Muscle of arm (tissue), 12 donors: ENCODE measurements around the gene PICALM. TPM values are rescaled to one million over a fixed set of nuclear protein-coding genes. Genes with fewer than 3 reads are reported as not detected.
A peak's percentile ranks its signal among the peaks of the same experiment; 100 is the strongest.
"Not testable (repeated sequence)": the region's sequence is repeated elsewhere in the genome, so short reads cannot be mapped to it uniquely, and the experiment has no call there.

Experiments used
- DNase-seq: peaks from one replicate; pipeline ENCODE4 v3.0.0-alpha.2; 2013
- polyA plus RNA-seq, 12 donors: library from polyadenylated mRNA; unstranded; fragments of 120-200 nt; gene quantifications; one replicate each; pipeline ENCODE4 v1.2.1, GENCODE V29; 2013; ENCODE audit not compliant: insufficient read length in 12 of 12

The PICALM gene
- polyA plus RNA-seq, 12 donors: 110 to 183 (median 133) TPM; not detected in 1

DNA sequence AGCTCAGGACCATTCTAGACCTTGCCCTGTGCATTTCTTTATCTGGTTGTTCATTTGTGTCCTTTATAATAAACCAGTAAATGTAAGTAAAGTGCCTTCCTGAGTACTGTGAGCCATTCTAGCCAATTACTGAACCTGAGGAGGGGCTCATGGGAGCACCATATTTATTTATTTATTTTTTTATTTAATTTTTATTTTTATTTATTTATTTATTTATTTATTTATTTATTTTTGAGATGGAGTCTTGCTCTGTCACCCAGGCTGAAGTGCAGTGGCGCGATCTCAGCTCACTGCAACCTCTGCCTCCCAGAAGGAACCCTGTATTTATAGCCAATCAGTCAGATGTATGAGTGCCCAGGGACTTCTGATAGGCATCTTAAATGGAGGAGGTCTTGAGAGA is 18.8 kb upstream of the PICALM start:
- not testable (repeated sequence) for DNase-seq

DNA sequence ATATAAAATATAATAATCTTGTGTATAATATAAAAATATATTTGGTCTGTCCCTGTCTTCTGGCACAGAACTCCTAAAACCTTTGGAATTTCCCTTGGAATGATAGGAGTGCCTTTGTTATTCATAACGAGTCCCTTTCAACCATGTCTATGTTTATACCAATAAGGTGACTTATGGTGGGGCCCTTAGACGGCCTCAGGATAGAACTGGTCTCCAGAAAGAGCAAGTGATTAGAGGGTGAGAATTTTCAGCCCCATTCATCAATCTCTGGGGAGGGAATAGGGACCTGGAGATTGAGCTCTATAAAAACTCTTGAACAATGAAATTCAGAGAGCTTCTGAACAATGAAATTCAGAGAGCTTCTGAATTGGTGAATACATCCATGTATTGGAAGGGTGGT is 18.4 kb upstream of the PICALM start:
- DNase-seq: no peak

- DNase-seq: no peak
Measured at GRCh38 chr11:86081455-86081854, 12.6 kb upstream of the PICALM start.

- DNase-seq: no peak
Measured at GRCh38 chr11:86079421-86079820, 10.5 kb upstream of the PICALM start.

GRCh38 chr11:86073948-86074347 is 5.1 kb upstream of the PICALM start:
- DNase-seq: no peak

GRCh38 chr11:86072211-86072610 is 3.3 kb upstream of the PICALM start:
- DNase-seq: no peak

DNA sequence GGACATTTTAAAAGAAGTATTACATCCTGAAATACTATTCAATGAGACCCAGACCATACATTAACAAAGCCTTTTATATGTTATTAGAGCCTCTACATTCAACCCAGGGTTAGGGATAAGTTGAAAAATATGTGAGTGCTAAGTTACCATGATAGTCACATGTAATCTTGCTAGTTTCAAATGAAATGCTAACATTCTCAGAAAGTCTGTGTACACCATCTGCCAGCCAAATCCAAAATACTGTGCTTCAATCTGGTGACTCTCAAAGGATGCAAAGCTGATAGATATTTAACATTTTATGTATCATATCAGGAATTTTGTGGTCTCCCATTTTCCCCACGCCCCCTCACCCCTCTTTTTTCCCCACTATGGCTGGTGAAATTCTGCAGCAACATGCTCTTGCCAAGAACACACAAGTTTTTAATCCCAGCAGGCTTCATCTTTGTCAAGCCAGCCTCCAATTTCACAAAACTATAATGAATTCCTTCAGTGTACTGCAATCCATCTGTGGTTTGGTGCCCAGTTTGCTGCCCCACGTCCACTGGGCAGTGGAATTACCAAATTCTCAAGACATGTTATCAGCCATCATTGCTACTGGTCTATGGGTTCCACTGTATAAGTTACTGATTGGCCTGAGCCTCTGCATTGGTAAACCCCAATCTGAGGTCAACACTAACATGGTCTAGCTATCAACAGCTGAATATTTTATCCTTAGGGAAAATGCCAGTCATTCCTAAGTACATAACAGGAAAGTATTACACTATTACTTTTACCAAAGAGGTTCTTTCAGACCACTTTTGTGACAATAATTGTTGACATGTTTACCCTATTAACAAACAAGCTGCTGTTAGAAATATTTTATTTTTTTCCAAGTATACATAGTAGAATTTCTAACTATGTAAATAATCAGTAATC is 1.5 kb upstream of the PICALM start:
- no peak for DNase-seq

- peak; percentile 72 for DNase-seq
Measured at GRCh38 chr11:86069408-86070101, 671 bp upstream of the PICALM start.

DNA sequence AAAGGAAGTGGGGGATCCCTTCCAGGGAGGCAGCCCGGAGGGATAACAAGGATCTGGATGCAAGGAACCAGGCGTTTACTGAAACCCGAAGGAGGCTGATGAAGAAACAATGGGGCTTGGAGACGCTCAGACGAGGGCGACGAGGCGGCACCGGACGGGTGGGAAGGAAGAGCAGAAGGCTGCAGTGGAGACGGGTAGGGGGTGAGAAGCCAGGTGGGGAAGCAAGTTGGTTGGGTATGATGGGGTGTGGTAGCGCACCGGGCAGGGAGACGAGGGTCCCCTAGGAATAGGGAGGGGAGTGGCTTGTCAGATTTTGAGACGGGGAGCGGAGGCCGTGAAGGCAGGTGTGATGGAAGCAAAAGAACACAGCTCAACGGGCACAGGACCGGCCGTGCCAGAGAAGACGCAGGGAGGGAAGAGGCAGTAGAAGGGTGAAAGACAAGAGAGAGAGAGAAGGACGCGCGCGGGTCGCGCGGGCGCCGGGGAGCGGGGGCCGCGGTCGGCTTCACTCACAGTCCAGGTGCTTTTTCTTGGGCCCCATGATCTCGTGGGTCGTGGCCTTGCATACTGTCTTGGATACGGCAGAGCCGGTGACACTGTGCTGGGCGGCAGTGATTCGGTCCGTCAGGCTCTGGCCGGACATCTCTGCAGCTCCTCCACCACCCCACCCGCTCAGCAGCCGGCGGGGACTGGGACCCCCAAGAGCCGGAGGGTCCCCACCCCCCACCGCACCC is 579 bp downstream of the PICALM start:
- peak; percentile 66 for DNase-seq

DNA sequence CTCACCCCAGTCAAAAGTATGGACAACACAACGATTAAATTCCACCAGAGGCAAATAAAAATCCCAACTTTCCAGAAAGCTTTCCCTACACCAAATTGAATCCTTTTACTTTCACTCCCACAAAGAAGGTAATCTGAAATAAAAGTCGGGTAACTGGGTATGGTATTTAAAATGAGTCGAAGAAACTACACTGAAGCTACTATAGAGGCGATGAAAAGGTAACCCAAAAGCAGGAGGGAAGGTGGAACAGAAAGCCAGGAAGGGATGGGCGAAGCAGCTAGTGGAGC is 1.1 kb downstream of the PICALM start:
- DNase-seq: no peak

DNA sequence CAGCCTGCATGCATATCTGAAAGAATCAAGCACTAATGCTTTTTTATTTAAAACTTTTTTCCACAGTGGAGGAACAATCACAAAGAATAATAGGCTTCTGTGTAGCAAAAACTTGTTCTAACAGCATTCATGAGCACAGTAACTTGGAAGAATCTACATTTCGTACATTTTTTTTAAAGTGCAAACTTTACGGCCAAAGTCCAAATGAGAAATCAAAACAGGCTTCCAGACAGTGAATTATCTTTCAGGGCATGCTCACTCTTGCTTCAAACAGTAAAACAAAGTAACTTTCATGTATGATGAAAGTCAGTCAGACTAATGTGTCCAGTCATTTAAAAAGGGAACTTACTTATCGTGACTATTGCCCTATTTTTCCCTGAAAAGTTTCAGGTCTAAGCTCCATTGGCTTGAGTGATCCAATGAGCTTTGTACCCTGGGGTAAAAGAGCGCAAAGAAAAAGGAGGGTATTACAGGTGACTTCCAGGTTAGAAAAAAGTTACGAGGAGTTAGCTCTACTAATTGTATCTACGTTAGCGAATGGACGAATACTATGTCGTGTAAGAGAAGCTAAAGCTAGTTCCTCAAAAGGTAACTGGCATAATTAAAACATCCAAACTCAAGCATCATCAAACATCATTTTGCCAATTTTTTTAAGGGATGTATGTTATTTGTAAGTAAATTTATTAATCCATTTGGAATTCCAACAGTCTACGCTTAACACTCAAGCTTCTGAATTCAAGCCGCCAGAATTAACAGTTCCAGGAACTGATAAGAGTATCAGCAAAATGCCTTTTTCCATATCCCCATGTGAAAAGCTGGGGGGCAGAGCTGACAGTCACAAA is 1.7 kb downstream of the PICALM start:
- DNase-seq: peak; percentile 31

GRCh38 chr11:86066657-86067008 is 2.3 kb downstream of the PICALM start:
- DNase-seq: no peak

- DNase-seq: no peak
Measured at GRCh38 chr11:86066033-86066432, 2.9 kb downstream of the PICALM start.

DNA sequence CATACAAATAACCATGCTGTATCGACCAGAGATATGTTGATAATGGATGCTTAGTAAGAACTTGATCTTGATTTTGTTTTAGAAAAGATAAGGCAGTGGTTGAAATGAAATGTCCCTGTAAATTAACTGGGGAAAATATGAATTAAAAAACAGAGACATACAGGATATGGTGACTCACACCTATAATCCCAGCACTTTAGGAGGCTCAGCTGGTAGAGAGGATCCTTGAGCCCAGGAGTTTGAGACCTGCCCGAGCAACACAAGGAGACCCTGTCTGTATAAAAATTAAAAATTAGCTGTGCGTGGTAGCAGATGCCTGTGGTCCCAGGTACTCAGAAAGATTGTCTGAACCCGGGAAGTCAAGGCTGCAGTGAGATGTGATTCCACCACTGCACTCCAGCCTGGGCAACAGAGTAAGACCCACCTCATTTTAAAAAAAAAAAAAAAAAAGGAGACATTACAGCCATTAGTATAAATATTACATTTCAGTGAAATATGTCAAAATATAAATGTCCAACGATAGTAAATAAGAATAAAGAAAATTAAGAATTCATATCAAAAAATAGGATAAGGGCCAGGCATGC is 4.6 kb downstream of the PICALM start:
- no peak for DNase-seq

GRCh38 chr11:86063536-86063935 is 5.3 kb downstream of the PICALM start:
- no peak for DNase-seq

DNA sequence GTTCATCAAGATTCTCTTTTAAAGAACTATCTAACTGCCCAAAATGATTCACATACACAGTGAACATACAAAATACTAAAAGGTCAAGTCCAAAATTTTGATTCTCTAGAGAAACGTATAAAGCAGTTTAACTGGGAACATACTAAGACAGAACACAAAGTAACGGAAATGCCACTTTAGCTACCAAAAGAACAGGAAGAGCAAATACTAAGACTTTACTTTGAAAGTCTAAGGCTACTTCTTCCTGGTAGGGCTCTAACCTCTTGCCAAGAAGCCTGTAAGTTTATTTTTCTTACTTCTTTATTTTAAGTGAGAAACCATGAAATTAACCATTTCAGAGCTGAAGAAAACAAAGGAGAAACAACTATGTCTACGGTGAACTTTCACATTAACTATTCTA is 6.2 kb downstream of the PICALM start:
- DNase-seq: no peak

GRCh38 chr11:86061483-86062205 is 7.2 kb downstream of the PICALM start:
- DNase-seq: no peak

DNA sequence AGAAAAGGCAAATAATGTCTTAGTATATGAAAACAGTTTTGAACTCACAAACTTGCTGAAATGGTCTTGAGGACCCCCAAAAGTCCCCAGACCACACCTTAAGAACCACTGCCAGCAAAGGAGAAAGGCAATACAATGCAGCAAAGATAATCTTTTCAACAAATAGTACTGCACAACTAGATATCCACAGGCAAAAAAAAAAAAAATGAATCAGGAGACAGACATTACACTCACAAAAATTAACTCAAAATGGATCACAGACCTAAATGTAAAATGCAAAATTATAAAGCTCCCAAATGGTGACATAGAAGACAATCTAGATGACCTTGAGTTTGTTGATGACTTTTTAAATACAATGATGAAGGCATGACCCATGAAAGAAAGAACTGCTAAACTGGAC is 8.3 kb downstream of the PICALM start:
- DNase-seq: no peak

- DNase-seq: no peak
Measured at GRCh38 chr11:86058360-86058759, 10.5 kb downstream of the PICALM start.

DNA sequence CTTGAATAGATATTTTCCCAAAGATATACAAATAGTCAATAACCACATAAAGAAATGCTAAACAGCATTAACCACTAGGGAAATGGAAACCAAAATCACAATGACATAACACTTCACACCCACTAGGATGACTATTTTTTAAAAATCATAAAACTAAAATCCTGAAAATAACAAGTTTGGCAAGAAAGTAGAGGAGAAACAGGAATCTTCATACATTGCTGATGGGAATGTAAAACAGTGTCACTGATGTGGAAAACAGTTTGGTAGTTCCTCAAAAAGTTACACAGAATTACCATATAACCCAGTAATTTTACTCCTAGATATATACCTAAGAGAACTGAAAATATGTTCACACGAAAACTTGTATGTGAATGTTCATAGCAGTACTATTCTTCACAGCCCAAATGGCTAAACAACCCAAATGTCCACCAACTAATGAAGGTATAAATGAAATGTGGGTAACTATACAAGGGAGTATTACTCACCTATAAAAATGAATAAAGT is 12.5 kb downstream of the PICALM start:
- no peak for DNase-seq
